NCI-H2029 (cell line): ENCODE measurements around the gene LRRC4C.

ENCODE experiments used
- DNase-seq: peaks from one replicate; lab custom pipeline; 2025; lab: John Stamatoyannopoulos, UW

LRRC4C gene

GRCh38 chr11:40100162-40100553, 1359.3 kb downstream of the LRRC4C start:
- DNase-seq, result no peak

- DNase-seq, result no peak
Observed at GRCh38 chr11:40099426-40100161, 1359.9 kb downstream of the LRRC4C start.

GRCh38 chr11:40095446-40095845, 1364.0 kb downstream of the LRRC4C start:
- no peak for DNase-seq

- no peak for DNase-seq
Observed at GRCh38 chr11:40094954-40095353, 1364.5 kb downstream of the LRRC4C start.

GRCh38 chr11:40080434-40080833, 1379.0 kb downstream of the LRRC4C start:
- DNase-seq, result no peak
